HUES64 (cell line): ENCODE measurements around the gene DTNBP1. TPM values are rescaled to one million over a fixed set of nuclear protein-coding genes. Genes with fewer than 3 reads are reported as not detected.

Experiments
- H3K27ac ChIP-seq: 2 replicates; pipeline ENCODE4 v1.7.0; 2013; ENCODE audit warnings: low read depth, low read length, inconsistent platforms
- H3K27me3 ChIP-seq: 2 replicates; pipeline ENCODE4 v1.6.1; 2013; ENCODE audit warnings: mild to moderate bottlenecking, low read length; ENCODE audit not compliant: insufficient read depth
- H3K36me3 ChIP-seq: 2 replicates; pipeline ENCODE4 v1.6.1; 2013; ENCODE audit warnings: mild to moderate bottlenecking, low read length; ENCODE audit not compliant: insufficient read depth
- H3K4me1 ChIP-seq: 2 replicates; pipeline ENCODE4 v1.6.1; 2013; ENCODE audit warnings: mild to moderate bottlenecking, low read length, moderate library complexity; ENCODE audit not compliant: insufficient read depth
- H3K4me3 ChIP-seq: 2 replicates; pipeline ENCODE4 v1.5.1; 2013; ENCODE audit warnings: mild to moderate bottlenecking, low read length, moderate library complexity
- H3K9ac ChIP-seq: 2 replicates; pipeline ENCODE4 v1.6.1; 2013; ENCODE audit warnings: mild to moderate bottlenecking, low read depth, low read length
- H3K9me3 ChIP-seq: 2 replicates; pipeline ENCODE4 v1.6.1; 2013; ENCODE audit warnings: low read depth, low read length; ENCODE audit not compliant: insufficient read depth
- WGBS: fragments of 150-250, 120-280 bp; methylation state at CpG from one replicate; pipeline ENCODE4 v1.1.7; 2013; ENCODE audit warnings: missing lambda C conversion rate; 5-methylcytosine and 5-hydroxymethylcytosine counted together
- polyA plus RNA-seq, 2 experiments: library from polyadenylated mRNA; stranded (reverse); fragments of 50-300 nt; gene quantifications; one replicate each; pipeline ENCODE4 v1.2.3, GENCODE V29; 2013

Gene DTNBP1, protein sequence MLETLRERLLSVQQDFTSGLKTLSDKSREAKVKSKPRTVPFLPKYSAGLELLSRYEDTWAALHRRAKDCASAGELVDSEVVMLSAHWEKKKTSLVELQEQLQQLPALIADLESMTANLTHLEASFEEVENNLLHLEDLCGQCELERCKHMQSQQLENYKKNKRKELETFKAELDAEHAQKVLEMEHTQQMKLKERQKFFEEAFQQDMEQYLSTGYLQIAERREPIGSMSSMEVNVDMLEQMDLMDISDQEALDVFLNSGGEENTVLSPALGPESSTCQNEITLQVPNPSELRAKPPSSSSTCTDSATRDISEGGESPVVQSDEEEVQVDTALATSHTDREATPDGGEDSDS
- 13.0 TPM for polyA plus RNA-seq (2013, experiment 1 of 2)
- polyA plus RNA-seq (2013, experiment 2 of 2) = 14.1 TPM

DNA sequence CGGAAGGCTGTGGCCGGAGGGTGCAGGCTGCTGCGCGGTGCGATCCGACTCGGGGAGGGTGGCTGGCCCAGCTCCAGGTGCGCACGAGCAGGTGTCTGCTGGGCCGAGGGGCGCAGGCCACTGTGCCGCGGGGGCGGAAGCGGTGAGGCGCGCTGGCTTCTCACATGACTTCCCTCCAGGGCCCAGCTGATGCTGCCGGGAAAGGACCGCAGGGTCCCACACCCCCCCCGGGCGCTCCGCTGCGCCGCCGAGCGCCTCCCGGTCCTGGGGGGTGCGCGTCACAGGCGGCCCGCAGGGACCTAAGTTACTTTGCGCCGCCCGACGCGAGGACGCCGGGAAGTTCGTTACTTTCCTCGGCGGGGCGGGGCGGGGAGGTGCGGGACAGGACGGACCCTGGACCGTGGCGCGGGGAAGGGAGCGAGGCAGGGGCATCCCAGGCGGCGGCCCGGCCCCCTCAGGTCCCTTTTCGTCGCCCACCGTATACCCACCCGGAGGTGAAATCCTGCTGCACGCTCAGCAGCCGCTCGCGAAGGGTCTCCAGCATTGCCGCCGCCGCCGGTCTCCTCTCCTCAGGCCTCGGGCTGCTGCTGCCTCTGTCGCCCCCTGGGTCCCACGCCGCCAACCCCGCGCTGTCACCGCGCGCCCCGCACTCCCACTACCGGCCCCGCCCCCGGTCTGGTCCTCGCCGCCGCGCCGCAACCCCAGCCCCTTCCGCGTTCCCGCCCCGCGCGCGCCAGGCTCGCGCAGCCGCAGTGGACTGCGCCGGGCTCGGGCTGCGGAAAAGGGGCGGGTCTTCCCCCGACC is at the start of gene DTNBP1:
Gene DTNBP1 (minus strand): TSS at position 703 of the 804 bp plus-strand sequence. CDS start 159 bp downstream, at position 544.
- Histone ChIP-seq H3K4me3 (peak within 1 kb of the TSS; percentile 80), H3K27me3 (peaks cover 26% of the 10 kb centered on the region), H3K4me1 (peaks cover 18% of the 10 kb centered on the region), H3K9me3 (no peaks in the 10 kb centered on the region), H3K9ac (peak within 1 kb of the TSS; percentile 49), H3K36me3 (peaks cover 4% of the 10 kb centered on the region; the same call in 1 of the 2 replicates), H3K27ac (no peak within 1 kb of the TSS)
- under 1% methylated on average over 98 of the region's 98 CpGs for WGBS

DNA sequence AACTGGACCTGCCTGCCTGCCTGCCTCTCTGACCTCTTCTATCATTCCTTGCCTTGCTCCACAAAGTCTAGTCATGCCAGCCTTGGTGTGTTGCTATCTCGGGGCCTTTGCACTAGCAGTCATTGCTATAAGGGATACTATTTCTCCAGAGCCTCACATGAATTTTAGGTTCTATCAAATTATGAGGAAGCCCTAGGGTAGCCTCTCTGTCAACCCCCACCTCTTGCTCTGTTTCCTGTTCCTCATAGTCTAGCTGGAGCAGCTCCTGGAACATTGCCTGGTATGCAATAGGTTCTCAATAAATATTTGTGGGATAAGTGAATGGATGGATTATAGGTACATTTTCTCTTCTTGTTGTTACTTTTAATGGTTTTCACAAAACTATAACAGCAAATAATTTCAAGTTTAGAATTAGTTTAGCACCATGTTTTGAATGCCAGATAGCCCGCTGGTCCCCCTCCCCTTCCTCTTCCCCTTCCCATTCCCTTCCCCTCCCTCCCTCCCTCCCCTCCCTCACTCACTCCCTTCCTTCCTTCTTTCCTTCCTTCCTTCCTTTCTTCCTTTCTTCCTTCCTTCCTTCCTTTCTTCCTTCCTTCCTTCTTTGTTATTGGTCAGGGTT is 46.9 kb upstream of the DTNBP1 start:
- WGBS = 91% methylated on average over 2 of the region's 2 CpGs
- Histone ChIP-seq H3K27me3 (no peaks in the 10 kb centered on the region), H3K36me3 (no peaks in the 10 kb centered on the region), H3K9ac (no peak overlapping the region), H3K4me3 (no peak overlapping the region), H3K9me3 (peaks cover 5% of the 10 kb centered on the region; the same call in 1 of the 2 replicates), H3K4me1 (no peaks in the 10 kb centered on the region), H3K27ac (no peak overlapping the region)

DNA sequence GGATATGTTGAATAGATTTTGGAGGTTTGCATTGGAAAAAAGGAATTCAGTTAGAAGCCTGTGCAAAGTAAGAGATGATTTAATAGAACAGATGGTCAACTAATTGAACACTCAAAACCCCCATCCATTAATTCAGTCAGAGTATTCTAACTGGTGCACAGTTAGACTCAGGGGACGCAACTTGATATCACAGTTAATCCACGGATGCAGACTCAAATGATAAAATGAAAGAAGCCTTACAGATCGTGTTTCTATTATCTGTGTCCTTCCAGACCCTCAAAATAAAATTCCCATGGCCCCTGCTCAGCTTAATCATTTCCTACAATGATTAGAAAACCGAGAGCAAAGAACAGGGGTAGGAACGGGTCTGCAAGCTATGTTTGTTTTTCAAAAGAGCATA is 45.4 kb upstream of the DTNBP1 start:
- no peak overlapping the region for H3K27ac ChIP-seq
- H3K9me3 ChIP-seq = 0 out of 2 replicates have a peak, but pooled peaks cover 5% of the 10 kb centered on the region
- H3K4me1 ChIP-seq = no peaks in the 10 kb centered on the region
- H3K9ac ChIP-seq = no peak overlapping the region
- H3K36me3 ChIP-seq = no peaks in the 10 kb centered on the region
- 90% methylated on average over 5 of the region's 5 CpGs for WGBS
- no peaks in the 10 kb centered on the region for H3K27me3 ChIP-seq
- H3K4me3 ChIP-seq = no peak overlapping the region

DNA sequence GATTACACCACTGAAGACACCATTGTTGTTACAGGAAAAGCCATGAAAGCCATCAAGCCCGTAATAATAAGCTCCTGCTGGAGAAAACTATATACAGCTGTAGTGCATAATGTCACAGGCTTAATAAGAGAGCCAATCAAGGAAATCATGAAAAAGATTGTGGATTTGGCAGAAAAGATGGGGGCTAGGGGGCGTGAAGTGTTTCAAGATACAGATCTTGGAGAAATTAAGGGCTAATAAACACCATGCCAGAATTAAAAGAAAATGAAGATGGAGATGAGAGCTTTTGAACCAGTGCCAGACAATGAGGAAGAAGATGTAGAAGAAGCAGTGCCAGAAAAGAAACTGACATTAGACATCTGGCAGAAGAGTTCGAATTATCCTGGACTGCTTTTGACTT is 43.2 kb upstream of the DTNBP1 start:
- H3K36me3 ChIP-seq = no peaks in the 10 kb centered on the region
- H3K27ac ChIP-seq = no peak overlapping the region
- no peak overlapping the region for H3K4me3 ChIP-seq
- no peak overlapping the region for H3K9ac ChIP-seq
- H3K9me3 ChIP-seq = 0 out of 2 replicates have a peak, but pooled peaks cover 5% of the 10 kb centered on the region
- WGBS = 73% methylated on average over 3 of the region's 3 CpGs
- H3K4me1 ChIP-seq = no peaks in the 10 kb centered on the region
- no peaks in the 10 kb centered on the region for H3K27me3 ChIP-seq

DNA sequence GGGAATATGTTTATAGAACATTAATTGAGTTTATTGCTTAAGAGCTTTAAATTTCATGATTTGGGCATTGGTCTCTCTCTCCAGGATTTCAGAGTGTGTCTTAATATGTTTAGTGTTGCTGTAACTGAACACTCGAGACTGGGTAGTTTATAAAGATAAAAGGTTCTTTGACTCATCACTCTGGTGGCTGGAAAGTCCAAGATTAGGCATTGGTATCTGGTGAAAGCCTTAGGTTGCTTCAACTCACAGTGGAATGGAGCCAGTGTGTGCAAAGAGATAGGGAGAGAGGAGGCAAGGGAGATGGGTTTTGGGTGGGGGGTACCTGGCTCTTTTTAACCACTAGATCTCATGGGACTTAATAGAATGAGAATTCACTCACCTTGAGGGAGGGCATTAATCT is 35.6 kb upstream of the DTNBP1 start:
- H3K27me3 ChIP-seq = no peaks in the 10 kb centered on the region
- H3K4me1 ChIP-seq = no peaks in the 10 kb centered on the region
- 0 out of 2 replicates have a peak, but pooled peaks cover 2% of the 10 kb centered on the region for H3K9me3 ChIP-seq
- H3K9ac ChIP-seq = no peak overlapping the region
- no peak overlapping the region for H3K27ac ChIP-seq
- no peaks in the 10 kb centered on the region for H3K36me3 ChIP-seq
- H3K4me3 ChIP-seq = no peak overlapping the region
- WGBS = 93% methylated on average over 1 of the region's 1 CpG

DNA sequence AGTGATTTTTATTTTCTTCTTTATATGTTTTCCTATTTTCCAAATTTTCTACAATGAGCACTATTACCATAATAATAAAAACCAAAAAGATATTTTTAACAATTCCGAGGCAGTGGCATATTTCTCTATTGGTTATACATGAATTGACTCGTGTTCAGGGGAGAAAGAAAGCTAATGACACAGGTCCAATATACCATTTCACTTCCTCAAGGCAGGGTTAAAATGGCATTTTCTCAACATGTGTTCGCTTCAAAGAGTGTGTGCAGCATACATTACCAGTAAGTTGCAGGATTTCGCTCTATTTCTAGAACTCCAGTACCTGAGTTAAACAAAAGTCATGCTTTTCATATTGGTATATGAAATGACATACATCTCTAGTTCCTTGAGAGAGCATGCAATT is 35.1 kb upstream of the DTNBP1 start:
- no peak overlapping the region for H3K9ac ChIP-seq
- no peaks in the 10 kb centered on the region for H3K27me3 ChIP-seq
- 98% methylated on average over 3 of the region's 4 CpGs for WGBS
- no peak overlapping the region for H3K4me3 ChIP-seq
- H3K36me3 ChIP-seq = no peaks in the 10 kb centered on the region
- H3K27ac ChIP-seq = no peak overlapping the region
- no peaks in the 10 kb centered on the region for H3K4me1 ChIP-seq
- H3K9me3 ChIP-seq = no peaks in the 10 kb centered on the region

DNA sequence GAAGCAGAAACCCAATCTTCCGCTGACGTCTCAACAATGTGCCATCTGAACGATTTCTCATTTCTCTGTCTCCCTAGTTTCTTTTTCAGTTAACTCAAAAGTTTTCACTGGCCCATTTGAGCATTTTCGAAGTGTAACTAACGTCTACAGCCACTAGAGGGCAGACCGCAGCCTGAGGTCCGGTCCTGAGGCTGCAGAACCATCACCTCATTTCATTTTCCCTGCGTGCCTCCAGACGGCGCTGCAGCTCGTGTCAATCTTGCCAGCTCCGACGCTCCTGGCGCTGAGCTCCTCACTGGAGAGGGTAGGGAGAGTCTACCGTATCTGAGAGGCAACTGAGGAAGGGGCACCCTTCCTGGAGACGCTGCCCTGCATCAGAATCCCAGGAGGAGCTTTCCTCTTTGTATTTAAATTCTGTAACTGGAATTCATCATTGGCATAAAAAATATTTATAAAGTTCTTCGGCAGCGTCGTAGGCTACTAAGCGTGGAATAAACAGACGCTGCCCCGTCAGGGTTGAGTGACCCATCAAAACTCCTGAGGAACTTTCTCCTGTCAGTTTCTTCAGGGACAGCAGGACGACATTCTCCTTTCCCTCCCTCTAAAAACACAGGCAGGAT is 28.5 kb upstream of the DTNBP1 start:
- Histone ChIP-seq H3K27me3 (no peaks in the 10 kb centered on the region), H3K4me3 (no peak overlapping the region), H3K27ac (no peak overlapping the region), H3K9me3 (no peaks in the 10 kb centered on the region), H3K9ac (no peak overlapping the region), H3K36me3 (no peaks in the 10 kb centered on the region), H3K4me1 (no peaks in the 10 kb centered on the region)
- 32% methylated on average over 23 of the region's 23 CpGs for WGBS

DNA sequence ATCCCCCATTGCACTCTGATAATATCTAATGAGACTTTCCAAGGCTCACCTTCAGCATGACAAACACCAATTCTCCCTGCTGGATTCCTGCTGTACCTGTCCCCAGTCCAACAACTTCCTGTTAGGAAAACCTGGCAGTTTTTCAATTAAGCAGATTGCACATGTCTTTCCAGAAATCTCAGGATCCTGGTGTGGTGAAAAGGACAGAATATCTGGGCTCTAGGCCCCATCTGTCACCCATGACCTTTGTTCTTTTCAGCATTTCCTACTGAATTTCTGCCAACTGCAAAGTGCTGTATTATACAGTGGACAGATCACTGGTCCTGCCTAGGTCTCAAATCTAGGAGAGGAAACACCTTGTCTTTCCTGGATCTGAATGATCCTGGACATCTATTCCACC is 27.7 kb upstream of the DTNBP1 start:
- Histone ChIP-seq H3K4me3 (no peak overlapping the region), H3K9ac (no peak overlapping the region)

DNA sequence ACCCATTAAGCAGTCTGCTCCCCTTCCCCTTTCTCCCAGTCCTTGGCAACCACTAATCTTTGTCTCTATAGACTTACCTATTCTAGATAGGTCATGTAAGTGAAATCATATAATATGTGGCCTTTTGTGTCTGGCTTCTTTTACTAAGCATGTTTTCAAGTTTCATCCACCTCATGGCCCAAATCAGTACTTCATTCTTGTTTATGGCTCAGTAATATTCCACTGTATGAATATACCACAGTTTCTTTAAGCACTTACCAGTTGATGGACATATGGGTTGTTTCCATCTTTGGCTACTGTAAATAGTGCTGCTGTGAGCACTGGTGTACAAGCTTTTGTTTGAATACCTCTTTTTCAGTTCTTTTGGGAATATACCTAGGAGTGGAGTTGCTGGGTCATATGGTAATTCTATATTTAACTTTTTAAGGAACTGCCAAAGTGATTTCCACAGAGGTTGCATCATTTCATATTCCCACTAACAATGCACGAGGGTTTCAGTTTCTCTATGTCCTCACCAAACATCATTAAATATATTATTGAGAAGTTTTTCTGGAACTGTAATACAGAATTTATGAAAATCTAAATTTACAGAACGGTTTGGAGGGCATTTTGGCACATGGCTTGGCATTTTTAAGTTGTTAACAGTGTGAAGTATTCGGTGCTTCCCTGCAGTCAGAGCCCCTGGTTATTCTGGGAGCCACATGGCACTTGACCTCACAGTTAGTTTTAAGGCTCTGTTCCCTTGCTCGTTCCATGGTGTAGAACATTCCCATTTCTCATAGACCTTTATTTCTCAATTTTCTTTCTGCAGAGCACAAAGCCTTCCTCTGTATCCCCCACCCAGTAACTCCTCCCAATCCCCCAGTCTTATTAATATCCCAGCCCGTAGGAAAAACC is 27.0 kb upstream of the DTNBP1 start:
- Histone ChIP-seq H3K27ac (no peak overlapping the region), H3K4me3 (no peak overlapping the region), H3K9me3 (no peaks in the 10 kb centered on the region), H3K4me1 (no peaks in the 10 kb centered on the region), H3K27me3 (no peaks in the 10 kb centered on the region), H3K9ac (no peak overlapping the region), H3K36me3 (no peaks in the 10 kb centered on the region)
- WGBS = 88% methylated on average over 4 of the region's 5 CpGs

More for the DNA sequence above, 27.7 kb upstream of the DTNBP1 start:
- no peaks in the 10 kb centered on the region for H3K9me3 ChIP-seq
- H3K36me3 ChIP-seq = no peaks in the 10 kb centered on the region
- no peaks in the 10 kb centered on the region for H3K4me1 ChIP-seq
- no peaks in the 10 kb centered on the region for H3K27me3 ChIP-seq
- H3K27ac ChIP-seq = no peak overlapping the region

DNA sequence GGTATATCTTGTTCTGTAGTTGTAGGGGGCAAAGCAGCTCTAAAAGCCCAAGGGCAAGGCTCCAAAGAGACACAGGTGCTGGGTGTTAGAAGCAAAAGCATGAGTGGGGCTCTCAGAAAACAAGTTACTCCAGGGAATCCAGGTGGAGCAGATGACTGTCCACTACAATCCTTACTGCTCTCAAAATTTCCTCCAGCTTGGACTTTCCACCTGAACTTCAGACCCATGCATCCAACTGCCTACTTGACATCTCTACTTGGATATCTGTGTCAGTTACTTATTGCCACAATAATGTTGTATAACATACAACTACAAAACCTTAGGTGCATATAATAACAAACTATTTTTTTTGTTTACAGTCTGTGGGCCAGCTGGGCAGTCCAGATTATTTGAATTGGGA is 22.8 kb upstream of the DTNBP1 start:
- no peaks in the 10 kb centered on the region for H3K36me3 ChIP-seq
- no peaks in the 10 kb centered on the region for H3K4me1 ChIP-seq
- H3K27ac ChIP-seq = no peak overlapping the region
- no peaks in the 10 kb centered on the region for H3K27me3 ChIP-seq
- H3K9me3 ChIP-seq = no peaks in the 10 kb centered on the region
- no peak overlapping the region for H3K9ac ChIP-seq
- no peak overlapping the region for H3K4me3 ChIP-seq
